IPS-NIHi7 (cell line): ENCODE results near the gene ITPR1.

Experiments used
- DNase-seq: peaks from one replicate; pipeline ENCODE4 v3.0.0; 2012; ENCODE audit warnings: mixed read lengths; ENCODE audit errors: extremely low spot score

The ITPR1 gene

DNA sequence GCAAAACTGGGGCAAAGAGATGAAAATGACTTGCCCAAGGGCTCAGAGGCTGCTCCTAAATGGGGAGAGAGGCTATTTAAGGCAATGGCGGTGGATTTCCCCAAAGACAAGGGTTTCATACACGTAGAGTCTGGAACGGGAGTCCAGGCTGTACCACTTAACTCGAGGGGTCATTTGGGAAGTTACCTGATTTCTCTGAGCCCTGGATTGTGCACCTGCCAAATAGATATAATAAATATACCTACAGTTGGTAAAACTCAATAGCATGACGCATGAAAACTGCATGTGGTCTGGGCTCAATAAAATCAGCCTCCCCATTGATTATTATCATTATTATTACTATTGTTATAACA lies 1.3 kb upstream of the ITPR1 start:
- DNase-seq, result no peak

DNA sequence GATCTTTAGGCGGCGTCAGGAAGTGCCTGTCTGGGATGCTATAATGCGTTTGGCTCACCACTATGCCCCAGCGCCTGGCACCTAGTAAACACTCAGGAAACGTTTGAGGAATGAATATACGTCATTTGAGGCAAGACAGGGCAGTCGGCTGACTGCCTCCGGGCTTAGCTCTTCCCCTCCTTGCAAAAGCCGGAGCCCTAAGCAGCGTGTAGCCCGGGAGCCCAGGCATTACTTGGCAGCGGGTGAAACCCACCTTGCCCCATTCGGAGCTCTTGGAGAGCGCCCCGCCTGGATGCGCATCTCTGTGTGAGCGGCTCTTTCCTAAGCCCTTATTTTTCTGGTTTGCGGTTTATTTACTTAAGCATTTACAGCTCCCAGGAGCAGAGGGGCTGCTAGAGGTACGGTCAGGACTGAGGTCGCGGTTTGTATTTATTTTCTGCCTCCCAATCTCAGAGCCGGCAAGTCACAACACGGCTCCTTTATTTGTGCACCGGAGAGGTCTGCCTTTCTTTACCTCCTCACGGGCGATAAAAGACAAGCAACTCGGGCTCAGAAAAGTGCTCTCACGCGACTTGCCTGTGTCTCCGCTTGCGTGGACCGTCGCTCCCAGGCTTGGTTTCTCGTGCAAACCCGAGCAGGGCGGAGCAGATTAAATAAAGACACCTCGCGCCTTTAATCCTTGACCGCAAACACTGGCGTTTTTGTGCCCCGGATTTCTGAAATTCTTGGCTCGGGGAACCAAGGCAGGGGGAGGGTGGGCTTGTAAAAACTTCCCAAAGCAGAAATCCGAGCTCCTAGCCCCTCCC lies 737 bp upstream of the ITPR1 start:
- DNase-seq, result peak; percentile 55

DNA sequence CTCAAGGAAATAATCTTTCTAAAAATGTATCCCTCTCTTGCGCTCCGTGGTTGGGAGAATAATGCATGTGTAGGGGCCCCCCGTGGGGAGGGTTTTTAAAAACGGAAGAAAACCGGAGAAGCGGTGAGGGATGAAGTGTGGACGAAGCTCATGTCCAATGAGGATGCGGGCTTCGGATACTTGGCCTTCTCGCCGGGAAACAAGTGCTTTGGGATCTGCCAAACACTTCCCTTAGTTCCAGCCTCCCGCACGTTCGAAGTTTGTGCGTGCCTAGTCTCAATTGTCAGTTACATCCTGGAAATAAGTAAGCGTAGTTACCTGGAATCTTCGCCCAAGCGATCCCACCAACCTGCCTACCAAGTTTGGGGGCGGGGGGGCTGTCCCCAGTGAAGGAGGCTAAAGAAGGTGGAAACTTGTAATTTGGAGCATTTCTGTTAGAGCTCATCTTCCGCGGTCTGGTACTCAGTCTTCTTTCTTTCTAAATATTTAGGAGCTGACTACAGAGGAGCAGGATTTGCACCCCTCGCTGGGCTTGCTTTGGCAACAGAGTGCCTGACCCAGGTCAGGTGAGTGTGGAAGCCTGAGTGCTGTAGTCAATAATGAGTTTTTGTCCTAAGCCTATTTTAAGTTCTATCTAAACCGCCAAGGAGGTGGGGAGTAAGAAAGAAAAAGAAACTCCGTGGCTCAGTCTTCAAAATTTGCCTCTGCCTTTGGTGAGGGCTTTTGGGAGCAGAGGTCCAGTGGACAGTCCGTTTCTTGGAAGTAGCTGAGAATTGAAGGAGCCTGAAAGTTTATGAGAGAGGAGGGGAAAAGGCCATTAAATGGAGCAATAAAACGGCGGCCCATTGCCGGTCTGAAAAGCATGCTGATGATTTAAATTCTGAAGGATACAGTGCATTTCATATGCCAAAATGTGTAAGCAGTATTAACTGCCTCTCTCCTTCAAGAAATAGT lies 1.1 kb downstream of the ITPR1 start:
- peak; percentile 33 for DNase-seq

GRCh38 chr3:4494895-4495264 lies 1.7 kb downstream of the ITPR1 start:
- no peak for DNase-seq

GRCh38 chr3:4495294-4496086 lies 2.3 kb downstream of the ITPR1 start:
- no peak for DNase-seq

- DNase-seq, result no peak
Observed at GRCh38 chr3:4496087-4496452, 2.9 kb downstream of the ITPR1 start.

DNA sequence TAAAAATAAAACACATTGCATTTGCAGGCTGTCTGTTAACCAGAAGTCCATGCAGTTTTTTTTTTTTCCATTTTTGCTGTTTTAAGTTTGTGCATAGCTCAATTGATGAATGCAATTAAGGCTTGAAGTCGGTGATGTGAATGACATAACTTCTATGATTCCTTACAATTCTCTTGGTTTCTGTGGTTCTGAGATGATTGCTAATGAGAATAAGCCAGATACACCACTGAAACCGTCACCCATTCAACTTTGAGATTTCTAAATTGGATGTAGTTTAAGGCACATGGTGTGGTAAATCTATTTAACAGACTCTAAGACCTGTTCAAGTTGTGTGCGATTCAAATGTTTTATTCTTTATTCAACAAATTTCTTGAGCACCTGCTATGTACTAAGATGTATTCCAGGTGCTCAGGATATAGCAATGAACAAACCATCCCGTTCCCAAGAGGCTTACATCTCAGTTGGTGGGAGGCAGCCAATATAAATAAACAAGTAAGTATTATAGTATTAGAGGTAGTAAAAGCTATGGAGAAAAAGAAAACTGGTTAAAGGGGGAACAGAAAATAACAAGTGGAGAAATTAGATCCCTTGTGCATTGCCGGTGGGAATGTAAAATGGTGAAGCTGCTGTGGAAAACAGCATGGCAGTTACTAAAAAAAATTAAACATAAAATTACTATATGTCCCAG lies 4.0 kb downstream of the ITPR1 start:
- DNase-seq, result no peak

GRCh38 chr3:4497843-4498324 lies 4.7 kb downstream of the ITPR1 start:
- DNase-seq, result no peak

DNA sequence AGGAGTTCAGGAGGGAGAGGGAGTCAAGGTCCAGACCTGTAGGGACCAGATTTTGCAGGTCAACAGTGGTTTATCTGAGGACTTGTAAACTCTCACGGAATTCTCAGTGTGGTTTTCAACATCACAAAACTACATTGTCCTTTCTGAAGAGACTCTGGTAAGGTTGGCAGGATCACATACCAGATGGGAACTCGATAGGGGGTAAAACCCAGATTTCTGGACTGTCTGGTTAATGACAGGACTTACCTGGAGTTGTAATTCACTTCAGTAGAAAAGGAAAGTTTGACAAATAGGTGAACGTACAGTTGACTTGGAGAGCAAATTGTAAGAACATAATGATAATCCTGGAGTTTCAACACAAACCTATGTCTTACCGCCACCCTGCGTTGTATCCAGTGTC lies 5.3 kb downstream of the ITPR1 start:
- no peak for DNase-seq

GRCh38 chr3:4501437-4501836 lies 8.3 kb downstream of the ITPR1 start:
- no peak for DNase-seq

DNA sequence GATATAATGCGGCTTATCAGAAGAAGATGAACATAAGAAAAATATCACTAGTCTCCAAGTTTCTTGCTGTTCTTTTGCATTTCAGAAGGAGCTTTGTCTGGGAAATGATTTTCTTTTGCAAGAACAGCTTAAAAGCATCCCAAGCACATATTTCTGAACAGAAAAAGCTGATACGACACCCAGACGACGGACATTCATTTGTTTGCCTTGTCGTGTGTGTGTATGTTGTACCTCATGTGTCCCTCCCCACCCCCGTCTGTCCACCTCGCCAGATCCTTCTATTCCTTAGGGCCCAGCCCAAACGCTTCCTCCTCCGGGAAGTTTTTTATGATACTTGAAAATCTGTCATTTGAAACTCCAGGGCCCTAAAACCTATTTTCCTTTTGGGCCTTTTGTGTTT lies 8.8 kb downstream of the ITPR1 start:
- DNase-seq, result no peak

DNA sequence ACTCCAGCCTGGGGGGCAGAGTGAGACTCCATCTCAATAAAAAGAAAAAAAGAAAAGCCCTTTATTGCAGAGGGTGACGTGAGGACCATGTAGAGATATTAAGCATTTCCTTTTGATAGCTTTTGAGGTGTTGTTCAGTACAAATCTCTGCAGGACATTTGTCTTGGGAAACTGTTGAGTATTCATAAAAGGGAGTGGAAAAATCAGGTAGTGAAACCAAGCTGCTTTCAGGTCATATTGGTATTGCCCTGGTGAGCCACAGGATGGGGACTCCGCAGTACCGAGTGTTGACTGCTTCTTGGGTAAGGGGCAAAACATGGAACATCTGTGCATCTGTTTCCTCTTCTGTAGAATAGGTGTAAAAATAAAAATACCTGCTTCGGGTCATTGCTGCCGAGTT lies 9.9 kb downstream of the ITPR1 start:
- DNase-seq, result no peak

DNA sequence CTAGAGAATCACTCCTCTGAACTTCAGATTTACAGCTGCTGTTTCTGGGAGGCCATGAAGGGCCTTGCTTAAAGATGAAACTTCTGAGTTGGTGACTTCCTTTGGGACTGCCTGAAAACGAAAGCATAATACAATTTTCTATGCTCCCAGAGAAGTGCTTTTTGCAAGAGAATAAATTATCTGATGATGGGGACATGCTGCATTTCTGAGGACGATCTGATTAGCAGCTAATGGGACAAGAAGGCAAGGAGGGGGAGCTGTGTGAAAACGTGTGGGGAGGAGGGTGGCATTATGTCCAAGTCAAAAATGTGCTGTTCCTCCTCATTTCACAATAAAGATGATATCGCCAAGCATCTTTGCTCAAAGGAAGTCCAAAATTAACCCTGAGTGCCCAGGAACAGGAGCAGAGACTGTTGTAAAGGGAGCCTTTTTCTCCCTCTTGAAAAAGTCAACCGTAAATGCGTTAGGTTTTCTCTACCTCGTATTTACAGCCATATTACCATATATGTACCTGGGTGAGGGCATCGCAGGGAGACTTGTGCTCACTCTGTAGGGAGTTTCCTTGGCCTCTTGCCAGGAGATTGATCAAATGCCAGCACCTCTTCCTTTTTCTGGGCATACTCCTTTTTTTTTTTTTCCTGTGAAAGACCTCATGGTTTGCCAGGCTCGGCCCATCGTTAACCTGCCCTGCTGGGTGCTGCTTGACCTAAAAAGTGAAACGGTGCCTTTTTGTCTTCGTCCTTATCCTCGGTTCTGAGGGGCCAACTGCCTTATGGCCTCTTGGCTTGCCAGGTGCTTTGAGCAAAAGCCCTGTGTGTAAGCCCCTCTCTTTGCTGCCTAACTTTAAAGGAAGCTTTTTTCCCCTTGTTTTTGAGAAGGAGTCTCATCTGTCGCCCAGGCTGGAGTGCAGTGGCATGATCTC lies 11.5 kb downstream of the ITPR1 start:
- no peak for DNase-seq

DNA sequence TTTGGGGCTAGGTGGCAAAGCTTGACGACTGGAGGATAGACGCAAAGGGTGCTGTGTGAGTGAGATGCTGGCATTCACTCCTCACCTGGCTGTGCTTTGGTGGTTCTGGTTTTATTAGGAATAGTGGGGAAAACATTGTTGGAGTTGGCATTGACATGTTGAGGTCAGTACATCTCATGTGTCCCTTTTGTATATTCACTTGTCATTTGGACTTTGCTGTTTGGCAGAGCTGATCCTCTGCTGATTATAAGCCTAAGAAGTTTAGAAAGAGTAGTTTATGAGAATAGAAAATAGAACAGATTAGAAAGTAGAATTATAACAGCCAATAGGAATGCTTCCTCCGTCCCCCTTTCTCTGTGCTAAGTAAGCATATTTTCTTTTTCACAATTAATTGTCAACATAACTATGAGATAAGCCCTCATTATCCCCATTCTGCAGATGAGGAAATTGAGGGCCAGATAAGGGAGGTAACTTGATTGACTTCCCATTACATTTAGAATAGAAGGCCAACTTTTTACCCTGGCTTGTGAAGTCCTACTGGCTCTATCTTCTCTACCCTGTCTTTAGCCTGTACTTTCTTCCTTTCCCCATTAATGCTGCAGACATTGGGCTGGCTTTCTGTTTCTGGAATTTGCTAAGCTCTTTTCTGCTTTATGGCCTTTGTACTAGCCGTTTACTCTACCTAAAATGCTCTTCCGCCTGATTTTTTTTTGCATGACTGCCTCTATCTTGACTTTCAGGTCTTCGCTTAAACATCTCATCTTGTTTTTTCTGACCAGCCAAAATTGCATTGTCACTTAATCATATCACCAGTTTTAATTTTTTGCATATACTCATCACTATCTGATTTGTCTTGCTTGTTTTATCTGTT lies 12.8 kb downstream of the ITPR1 start:
- DNase-seq, result no peak

DNA sequence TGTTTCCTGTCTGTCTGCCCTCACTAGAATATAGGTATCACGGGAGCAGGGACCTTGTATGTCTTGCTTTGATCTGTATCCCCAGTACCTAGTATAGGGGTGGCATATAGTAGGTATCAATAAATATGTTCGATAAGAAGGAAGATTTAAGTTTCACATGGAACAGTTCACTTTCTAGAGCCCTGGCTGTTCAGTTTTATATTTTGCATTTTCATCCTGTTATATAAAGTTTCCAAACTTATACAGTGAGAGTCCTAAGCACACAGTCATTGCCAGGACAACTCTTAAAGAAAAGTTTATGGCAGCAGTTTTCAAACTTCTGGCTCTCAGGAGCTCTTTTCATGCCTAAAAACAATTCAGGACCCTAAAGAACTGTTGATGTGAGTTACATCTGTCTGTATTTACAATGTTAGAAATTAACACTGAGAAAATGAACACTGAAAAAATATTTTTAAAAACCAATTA lies 13.4 kb downstream of the ITPR1 start:
- DNase-seq, result no peak

DNA sequence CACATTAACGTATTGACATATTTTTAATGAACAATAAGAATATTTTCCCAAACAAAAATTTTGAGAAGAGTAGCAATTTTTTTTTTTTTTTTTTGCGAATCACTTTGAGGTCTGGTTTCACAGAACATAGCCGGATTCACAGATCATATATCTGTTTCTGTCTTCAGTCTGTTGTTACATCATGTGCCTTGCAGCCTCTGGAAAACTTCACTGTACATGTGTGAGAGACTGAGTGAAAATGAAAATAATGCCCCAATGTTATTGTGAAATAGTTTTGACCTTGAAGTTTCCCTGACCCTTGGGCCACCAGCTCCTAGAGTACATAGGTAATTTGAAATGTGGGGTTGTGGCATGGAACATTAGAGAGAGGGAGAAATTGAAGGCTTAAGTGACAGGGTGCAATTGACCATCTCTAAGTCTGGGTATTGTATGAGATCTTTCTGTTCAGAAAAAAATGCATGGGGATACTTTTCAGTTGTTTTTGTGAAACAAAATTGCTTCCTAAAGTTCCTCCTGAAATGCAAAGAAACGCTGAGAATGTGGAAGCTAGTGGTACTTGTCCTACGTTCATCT lies 14.0 kb downstream of the ITPR1 start:
- DNase-seq, result no peak

DNA sequence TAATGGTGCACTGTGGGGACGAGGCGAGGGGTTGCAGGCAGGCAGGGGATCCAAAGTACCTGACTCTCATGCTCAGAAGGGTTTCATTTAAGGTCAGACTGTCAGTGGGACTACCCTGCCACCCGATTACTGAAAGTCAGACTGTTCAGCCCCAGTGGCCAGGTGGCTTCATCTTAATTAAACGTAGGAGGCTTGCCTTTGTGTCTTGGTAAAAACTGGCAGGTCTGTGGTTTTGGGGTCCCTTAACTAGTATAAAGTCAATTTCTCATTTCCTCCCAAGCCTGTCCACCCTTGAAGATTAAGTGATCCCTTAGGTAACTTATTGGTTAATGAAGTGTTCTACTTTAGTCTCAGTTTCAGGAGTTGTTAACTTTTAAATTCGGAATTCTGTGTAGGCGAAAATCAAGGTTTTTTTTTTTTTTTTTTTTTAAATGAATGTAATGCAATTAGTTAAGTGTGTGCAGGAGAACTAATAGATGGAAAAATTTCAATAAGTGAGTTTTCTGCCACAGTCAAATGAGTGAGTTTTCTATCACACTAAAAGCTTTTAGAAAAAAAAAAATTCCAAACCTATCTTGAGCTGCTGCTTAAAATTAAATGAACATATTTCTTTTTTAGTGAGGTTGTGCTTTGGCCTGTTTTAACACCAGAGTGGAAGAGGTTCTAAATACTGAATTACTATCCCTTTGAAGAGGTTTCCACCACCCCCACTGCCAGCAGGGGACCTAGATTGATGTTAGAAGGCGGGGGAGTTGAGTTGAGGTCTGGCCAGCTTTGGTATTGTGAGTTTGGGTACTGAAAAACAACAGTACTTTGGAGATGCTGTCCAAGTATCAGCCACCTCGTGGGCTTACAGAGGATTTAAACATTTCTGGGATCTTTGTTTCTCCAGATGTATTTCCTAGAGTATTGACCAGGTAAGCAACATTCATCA lies 15.2 kb downstream of the ITPR1 start:
- peak; percentile 52 for DNase-seq

- DNase-seq, result no peak
Observed at GRCh38 chr3:4509043-4509442, 15.9 kb downstream of the ITPR1 start.
